ENCODE results near the gene PTPN11.

DNA sequence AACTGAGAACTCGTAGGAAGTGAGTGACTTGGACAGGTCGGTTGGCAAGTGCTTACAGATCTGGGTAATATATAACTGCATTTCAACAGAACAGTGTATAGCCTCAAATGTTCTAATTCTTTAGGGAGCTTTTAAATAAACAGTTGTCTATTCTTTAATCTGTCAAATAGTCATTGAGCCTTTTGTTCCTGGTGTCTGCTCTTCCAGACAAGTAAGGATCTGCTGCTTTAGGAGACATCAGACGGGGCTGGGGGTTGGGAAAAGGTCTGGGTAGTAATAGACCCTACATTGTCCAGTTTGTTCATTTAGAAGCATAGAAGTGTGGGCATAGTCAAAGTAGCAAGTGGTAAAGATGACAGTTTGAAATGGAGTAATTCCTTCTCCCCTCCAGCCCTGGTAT, 2.0 kb downstream of the PTPN11 start:
- TF ChIP-seq POLR2A (IDR thresholded peaks at IDR 0.05; ENCODE audit: low read length) (no peak), GATA1 (IDR thresholded peaks at IDR 0.05; ENCODE audit: low read depth, low read length) (no peak)

Measured in erythroblast (primary cell).